ENCODE data around the gene TBX1. TPM values are rescaled to one million over a fixed set of nuclear protein-coding genes. Genes with fewer than 3 reads are reported as not detected.
A peak's percentile ranks its signal among the peaks of the same experiment; 100 is the strongest.

Gene TBX1
- total RNA-seq, 4 donors from 2014 or later, result 1.6 to 7.0 (median 4.8) TPM

DNA sequence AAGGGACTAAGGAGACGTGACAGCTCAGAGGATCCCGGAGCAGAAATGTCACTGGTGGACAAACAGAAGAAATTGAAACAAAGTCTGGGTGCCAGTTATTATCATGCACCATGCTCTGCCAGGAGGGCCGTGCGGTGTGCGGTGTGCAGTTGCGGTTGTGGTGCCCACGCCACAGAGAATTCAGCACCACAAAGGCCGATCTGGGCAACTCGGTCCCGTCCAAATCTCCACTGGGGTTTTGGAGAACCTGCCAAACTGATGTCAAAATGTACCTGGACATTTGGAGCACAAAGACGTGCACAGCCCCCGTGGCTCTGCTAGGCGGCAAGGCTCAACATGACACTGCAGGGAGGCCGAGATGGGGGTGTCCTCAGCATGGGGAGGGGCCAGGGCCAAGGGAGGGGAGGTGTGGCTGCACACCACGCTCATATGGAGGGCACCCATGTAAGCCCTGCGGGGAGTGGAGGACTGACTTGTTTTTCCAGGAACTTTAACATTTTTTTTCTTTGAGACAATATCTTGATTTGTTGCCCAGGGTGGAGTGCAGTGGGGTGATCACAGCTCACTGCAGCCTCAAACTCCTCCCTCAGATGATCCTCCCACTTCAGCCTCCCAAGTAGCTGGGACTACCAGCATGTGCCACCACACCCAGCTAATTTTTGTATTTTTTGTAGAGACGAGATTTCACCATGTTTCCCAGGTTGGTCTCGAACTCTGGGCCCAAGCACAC lies 54.7 kb downstream of the TBX1 start:
- DNase-seq (ENCODE audit: low spot score in 2 of 2), result no peak
- Histone ChIP-seq H3K27me3 (no peaks in the 10 kb centered on the region), H3K9me3 (no peaks in the 10 kb centered on the region), H3K4me3 (no peak overlapping the region), H3K4me1 (peaks cover 20% of the 10 kb centered on the region), H3K27ac (no peak overlapping the region), H3K36me3 (no peaks in the 10 kb centered on the region)
- 76% methylated on average over 10 of the region's 18 CpGs for WGBS
- TF ChIP-seq EP300 (IDR thresholded peaks at IDR 0.05) (no peak), POLR2A (IDR thresholded peaks at IDR 0.05) (no peak), POLR2AphosphoS5 (IDR thresholded peaks at IDR 0.05) (no peak)
- TF ChIP-seq, protein P1, sequence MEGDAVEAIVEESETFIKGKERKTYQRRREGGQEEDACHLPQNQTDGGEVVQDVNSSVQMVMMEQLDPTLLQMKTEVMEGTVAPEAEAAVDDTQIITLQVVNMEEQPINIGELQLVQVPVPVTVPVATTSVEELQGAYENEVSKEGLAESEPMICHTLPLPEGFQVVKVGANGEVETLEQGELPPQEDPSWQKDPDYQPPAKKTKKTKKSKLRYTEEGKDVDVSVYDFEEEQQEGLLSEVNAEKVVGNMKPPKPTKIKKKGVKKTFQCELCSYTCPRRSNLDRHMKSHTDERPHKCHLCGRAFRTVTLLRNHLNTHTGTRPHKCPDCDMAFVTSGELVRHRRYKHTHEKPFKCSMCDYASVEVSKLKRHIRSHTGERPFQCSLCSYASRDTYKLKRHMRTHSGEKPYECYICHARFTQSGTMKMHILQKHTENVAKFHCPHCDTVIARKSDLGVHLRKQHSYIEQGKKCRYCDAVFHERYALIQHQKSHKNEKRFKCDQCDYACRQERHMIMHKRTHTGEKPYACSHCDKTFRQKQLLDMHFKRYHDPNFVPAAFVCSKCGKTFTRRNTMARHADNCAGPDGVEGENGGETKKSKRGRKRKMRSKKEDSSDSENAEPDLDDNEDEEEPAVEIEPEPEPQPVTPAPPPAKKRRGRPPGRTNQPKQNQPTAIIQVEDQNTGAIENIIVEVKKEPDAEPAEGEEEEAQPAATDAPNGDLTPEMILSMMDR (IDR thresholded peaks at IDR 0.05), result no peak

DNA sequence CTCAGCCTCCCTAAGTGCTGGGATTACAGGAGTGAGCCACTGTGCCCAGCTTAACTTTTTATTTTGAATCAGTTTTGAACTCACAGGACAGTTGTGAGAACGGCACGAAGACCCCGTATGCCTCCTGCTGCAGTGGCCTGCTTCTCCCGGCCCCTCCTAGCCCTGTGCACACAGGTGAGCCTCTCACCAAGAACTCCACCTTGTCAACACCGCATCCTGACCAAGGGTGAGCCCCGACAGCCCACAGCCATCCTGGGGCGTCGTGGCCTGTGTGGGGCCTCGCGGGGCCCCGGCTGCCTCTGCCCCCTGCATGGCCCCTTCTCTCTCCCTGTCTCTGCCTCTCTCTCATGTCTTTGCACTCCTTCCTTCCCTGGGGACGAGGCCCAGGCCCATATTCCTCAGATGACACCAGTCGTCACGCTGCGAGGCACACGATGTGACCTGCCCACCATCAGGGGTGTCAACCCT lies 55.3 kb downstream of the TBX1 start:
- H3K27ac ChIP-seq, result no peak overlapping the region
- H3K9me3 ChIP-seq, result no peaks in the 10 kb centered on the region
- no peaks in the 10 kb centered on the region for H3K27me3 ChIP-seq
- WGBS, result 94% methylated on average over 16 of the region's 16 CpGs
- TF ChIP-seq EP300 (IDR thresholded peaks at IDR 0.05) (no peak), POLR2A (IDR thresholded peaks at IDR 0.05) (no peak), POLR2AphosphoS5 (IDR thresholded peaks at IDR 0.05) (no peak)
- TF ChIP-seq, protein P1 (IDR thresholded peaks at IDR 0.05), result no peak
- no peak overlapping the region for H3K4me3 ChIP-seq
- peak in 1 of 2 donors; percentile 50 for DNase-seq (ENCODE audit: low spot score in 2 of 2)
- no peaks in the 10 kb centered on the region for H3K36me3 ChIP-seq
- H3K4me1 ChIP-seq, result peaks cover 14% of the 10 kb centered on the region

- Histone ChIP-seq H3K4me1 (peaks cover 7% of the 10 kb centered on the region), H3K4me3 (no peak overlapping the region), H3K9me3 (no peaks in the 10 kb centered on the region), H3K27me3 (no peaks in the 10 kb centered on the region), H3K27ac (no peak overlapping the region), H3K36me3 (no peaks in the 10 kb centered on the region)
- WGBS, result 94% methylated on average over 14 of the region's 14 CpGs
- TF ChIP-seq, protein P1 (IDR thresholded peaks at IDR 0.05), result no peak
- TF ChIP-seq POLR2AphosphoS5 (IDR thresholded peaks at IDR 0.05) (no peak), POLR2A (IDR thresholded peaks at IDR 0.05) (no peak)
- DNase-seq (ENCODE audit: low spot score in 2 of 2), result peak in 1 of 2 donors; percentile 69
Measured at GRCh38 chr22:19816372-19817119, 56.0 kb downstream of the TBX1 start.

Other genes with a start within 250 kb of the TBX1 start
- 100 to 1,000 TPM in 1 of 4 donors, 10 to 100 TPM in 3; 22.1 to 112 (median 56.8) TPM for gene CLDN5, start 236.4 kb upstream of the TBX1 start, total RNA-seq
- gene SEPTIN5, start 46.3 kb upstream of the TBX1 start, total RNA-seq, result 100 to 1,000 TPM in 3 of 4 donors, 10 to 100 TPM in 1; 89.0 to 147 (median 129) TPM
- 10 to 100 TPM; 14.7 to 28.7 (median 19.4) TPM for gene GP1BB, start 37.2 kb upstream of the TBX1 start, total RNA-seq
- gene GNB1L, start 94.1 kb downstream of the TBX1 start, total RNA-seq, result 10 to 100 TPM in 3 of 4 donors, 1 to 10 TPM in 1; 6.3 to 14.6 (median 10.9) TPM
- gene RTL10, start 94.1 kb downstream of the TBX1 start, total RNA-seq, result 10 to 100 TPM; 21.8 to 46.2 (median 32.4) TPM
- gene COMT, start 181.0 kb downstream of the TBX1 start, total RNA-seq, result 100 to 1,000 TPM; 206 to 293 (median 246) TPM
- 10 to 100 TPM in 2 of 4 donors, 1 to 10 TPM in 2; 8.4 to 33.2 (median 15.7) TPM for gene TXNRD2, start 181.0 kb downstream of the TBX1 start, total RNA-seq